ENCODE data around the gene AKAP8L.

AKAP8L gene

DNA sequence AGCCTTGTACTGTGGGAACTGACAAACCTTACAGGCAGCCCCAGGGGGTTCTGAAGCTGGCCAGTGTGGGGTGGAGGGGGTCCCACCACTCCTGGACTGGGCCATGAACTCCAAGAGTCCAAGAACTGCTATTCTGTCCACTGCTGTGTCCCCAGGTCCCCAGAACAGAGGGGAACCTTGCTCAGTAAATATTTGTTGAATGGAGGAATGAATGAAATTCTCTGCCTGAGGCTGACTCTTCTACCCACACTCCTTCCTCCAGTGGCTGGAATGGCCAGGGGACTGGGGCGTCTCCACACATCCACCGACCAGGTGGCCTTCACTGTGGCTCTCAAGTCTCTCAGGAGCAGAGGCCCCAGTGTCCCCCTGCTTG lies 19.3 kb upstream of the AKAP8L start:
- DNase-seq (ENCODE audit: low read depth), result no peak
- TF ChIP-seq, protein P1, sequence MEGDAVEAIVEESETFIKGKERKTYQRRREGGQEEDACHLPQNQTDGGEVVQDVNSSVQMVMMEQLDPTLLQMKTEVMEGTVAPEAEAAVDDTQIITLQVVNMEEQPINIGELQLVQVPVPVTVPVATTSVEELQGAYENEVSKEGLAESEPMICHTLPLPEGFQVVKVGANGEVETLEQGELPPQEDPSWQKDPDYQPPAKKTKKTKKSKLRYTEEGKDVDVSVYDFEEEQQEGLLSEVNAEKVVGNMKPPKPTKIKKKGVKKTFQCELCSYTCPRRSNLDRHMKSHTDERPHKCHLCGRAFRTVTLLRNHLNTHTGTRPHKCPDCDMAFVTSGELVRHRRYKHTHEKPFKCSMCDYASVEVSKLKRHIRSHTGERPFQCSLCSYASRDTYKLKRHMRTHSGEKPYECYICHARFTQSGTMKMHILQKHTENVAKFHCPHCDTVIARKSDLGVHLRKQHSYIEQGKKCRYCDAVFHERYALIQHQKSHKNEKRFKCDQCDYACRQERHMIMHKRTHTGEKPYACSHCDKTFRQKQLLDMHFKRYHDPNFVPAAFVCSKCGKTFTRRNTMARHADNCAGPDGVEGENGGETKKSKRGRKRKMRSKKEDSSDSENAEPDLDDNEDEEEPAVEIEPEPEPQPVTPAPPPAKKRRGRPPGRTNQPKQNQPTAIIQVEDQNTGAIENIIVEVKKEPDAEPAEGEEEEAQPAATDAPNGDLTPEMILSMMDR (IDR thresholded peaks at IDR 0.05; ENCODE audit: insufficient read depth, low read depth, low read length, missing control alignments), result no peak
- no peak overlapping the region for H3K4me3 ChIP-seq (ENCODE audit: low read depth, low read length)

DNA sequence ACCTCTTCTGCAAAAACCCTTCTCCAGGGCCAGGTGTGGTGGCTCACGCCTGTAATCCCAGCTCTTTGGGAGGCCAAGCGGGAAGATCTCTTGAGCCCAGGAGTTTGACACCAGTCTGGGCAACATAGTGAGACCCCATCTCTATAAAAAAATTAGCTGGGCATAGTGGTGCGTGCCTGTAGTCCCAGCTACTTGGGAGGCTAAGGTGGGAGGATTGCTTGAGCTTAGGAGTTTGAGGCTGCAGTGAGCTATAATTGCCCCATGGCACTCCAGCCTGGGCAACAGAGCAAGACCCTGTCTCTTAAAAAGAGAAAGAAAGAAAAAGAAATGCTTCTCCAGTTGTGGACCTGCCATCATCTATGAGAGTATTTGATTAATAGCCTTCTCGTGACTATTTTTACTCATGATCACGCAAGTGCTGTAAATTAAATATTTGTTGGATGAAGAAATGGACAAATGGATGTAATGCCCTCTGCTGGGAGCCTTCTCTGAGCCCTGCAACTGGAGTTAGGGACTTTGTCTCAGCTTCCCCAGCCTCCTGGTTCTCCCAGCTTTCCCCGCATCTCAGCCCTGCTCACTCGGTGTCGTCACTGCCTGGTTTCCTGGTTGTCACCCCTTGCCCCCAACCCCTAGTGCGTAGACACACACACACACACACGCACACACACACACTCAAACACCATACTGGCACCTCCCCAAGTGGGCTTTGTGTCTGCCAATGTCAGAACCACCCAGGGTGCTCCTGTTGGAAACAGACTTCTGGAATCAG lies 18.8 kb upstream of the AKAP8L start:
- H3K4me3 ChIP-seq (ENCODE audit: low read depth, low read length), result no peak overlapping the region
- DNase-seq (ENCODE audit: low read depth), result no peak
- TF ChIP-seq, protein P1 (IDR thresholded peaks at IDR 0.05; ENCODE audit: insufficient read depth, low read depth, low read length, missing control alignments), result no peak

DNA sequence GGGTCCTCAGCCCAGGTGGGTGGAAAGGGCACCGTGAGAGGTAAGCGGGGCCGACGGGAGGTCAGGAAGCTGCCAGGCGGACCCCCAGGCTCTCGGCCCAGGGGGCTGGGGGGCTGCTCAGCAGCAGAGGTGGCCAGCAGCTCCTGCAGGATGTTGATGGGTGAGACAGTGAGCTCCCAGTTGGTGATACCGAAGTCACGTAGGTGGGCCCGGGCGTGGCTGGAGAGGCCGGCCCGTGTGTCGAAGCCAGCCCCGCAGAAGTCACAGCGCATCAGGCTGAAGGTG lies 18.0 kb upstream of the AKAP8L start:
- H3K4me3 ChIP-seq (ENCODE audit: low read depth, low read length), result no peak overlapping the region
- TF ChIP-seq, protein P1 (IDR thresholded peaks at IDR 0.05; ENCODE audit: insufficient read depth, low read depth, low read length, missing control alignments), result no peak
- no peak for DNase-seq (ENCODE audit: low read depth)

DNA sequence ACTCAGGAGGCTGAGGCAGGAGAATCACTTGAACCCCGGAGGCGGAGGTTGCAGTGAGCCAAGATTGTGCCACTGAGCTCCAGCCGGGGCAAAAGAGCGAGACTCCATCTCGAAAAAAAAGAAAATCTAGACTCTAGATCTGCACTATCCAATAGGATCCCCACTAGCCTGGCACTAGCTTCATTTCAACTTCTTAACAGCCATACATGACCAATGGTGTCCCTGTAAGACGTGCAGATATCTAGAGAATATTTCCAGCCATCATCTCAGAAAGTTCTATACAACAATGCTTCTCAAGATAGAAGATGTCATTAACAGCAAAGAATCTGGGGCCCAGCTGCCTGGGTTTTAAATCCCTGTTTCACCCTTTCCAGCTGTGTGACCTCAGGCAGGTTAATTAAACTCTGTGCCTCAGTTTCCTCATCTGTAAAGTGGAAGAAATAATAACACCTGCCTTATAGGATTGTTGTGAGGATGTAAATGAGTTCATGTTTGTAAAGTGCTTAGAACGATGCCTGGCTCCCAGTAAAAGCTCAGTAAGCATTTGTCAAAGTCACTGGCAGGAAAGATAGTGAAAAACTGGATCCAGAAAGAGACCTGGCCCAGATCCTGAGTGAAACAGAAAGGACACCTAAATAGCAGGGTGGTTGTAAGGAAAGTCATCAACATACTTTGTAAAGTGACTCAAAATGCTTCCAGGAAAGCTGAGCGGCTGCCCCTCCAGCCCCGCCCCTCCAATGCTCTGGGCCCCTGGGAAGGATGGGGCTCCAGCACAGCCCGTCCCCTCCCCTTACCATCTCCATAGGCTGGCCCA lies 17.4 kb upstream of the AKAP8L start:
- no peak overlapping the region for H3K4me3 ChIP-seq (ENCODE audit: low read depth, low read length)
- no peak for DNase-seq (ENCODE audit: low read depth)
- TF ChIP-seq, protein P1 (IDR thresholded peaks at IDR 0.05; ENCODE audit: insufficient read depth, low read depth, low read length, missing control alignments), result no peak

DNA sequence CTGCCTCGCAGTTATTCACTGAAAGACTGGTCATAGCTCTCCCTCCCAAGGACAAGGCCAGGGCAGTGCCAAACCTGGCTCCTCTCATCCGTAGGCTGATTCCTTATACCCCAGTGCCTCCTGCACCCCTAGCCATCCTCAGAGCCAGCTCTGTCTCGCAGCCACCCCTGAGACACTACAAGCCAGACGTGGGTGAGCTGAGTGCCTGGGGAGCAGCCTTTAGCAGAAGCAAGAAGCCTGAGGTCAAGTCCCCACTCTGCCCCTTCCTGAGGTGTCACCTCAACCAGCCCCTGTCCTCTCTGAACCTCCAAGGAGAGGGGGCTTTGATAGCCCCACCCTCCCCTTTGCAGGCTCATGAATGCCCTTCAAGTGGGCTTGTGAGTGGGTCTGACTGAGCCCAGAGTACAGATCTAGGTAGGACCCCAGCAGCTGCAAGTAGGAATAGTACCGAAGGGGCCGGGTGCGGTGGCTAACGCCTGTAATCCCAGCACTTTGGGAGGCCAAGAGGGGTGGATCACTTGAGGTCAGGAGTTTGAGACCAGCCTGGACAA lies 14.8 kb upstream of the AKAP8L start:
- H3K4me3 ChIP-seq (ENCODE audit: low read depth, low read length), result 0 out of 2 replicates have a peak overlapping the region, but pooled peaks have one; percentile 82
- TF ChIP-seq, protein P1 (IDR thresholded peaks at IDR 0.05; ENCODE audit: insufficient read depth, low read depth, low read length, missing control alignments), result no peak
- DNase-seq (ENCODE audit: low read depth), result no peak

DNA sequence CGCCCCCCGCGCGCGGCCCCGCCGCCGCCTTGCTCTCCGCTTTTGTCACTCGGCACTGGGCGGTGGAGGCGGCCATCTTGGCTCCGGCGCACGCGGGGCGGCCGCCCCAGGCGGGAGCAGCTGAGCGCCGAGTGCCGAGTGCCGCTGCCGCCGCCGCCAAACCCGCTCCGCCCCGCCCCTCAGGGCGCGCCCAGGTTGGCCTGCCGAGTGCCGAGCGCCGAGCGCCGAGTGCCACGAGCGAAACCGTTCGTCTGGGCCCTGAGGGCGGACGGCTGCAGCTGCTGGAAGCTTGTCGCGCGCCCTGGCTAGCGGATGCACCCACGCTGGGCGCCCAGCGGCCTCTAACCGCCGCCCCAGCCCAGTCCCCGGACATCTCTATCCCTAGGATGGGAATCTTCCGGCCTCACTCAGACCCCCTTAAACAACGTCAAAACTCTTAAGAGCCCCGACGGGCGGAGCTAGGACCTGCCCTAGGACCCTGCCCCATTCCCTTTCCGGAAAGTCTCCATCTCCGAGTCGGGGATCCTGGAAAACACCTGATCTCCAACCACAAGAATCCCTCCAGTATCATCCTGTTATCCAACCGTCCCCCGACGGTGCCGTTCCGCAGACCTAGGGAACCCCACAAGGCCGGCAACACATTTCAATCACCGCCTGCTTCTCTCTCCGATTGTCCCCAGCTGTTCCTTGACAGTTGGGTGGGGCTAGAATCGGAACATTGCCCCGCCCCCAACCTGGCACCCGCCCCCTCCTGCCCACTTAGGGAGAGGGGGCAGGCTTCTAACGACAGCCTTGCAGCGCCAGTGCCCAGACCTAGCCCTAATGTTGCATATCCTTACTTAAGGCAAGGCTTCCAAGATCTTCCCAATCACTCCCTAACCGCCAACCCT lies 14.1 kb upstream of the AKAP8L start:
- DNase-seq (ENCODE audit: low read depth), result peak; percentile 96
- H3K4me3 ChIP-seq (ENCODE audit: low read depth, low read length), result peak overlapping the region; percentile 82
- TF ChIP-seq, protein P1 (IDR thresholded peaks at IDR 0.05; ENCODE audit: insufficient read depth, low read depth, low read length, missing control alignments), result no peak

Data from GM12865 (cell line).